ENCODE measurements around the gene AGFG2.
"Not testable (repeated sequence)": the region's sequence is repeated elsewhere in the genome, so short reads cannot be mapped to it uniquely, and the experiment has no call there.

Gene AGFG2

GRCh38 chr7:100493476-100494264 lies 45.3 kb upstream of the AGFG2 start:
- POLR2A ChIA-PET: no interaction called here
- H3K4me3 ChIP-seq (ENCODE audit: low read depth, low read length): no peak overlapping the region
- DNase-seq (ENCODE audit: low read depth, low spot score): no peak
- no peak for TF ChIP-seq CTCF (IDR thresholded peaks at IDR 0.05; ENCODE audit: insufficient read depth, low read length, missing control alignments)
- CTCF ChIA-PET: interaction anchor here (1.7 to 7.0 kb wide), 5 partner anchors 11 to 66 kb away, joined by 3 to 42 read pairs (median 8); partner anchors contain the start of genes NYAP1 and TSC22D4

- H3K4me3 ChIP-seq (ENCODE audit: low read depth, low read length): no peak overlapping the region
- DNase-seq (ENCODE audit: low read depth, low spot score): no peak
- POLR2A ChIA-PET: interaction anchor here (0.7 to 1.1 kb wide), 2 partner anchors 18 to 38 kb away, joined by 3 read pairs; partner anchors contain the start of gene TSC22D4
- CTCF ChIA-PET: interaction anchor here (0.7 to 3.1 kb wide), 6 partner anchors 12 to 85 kb away, joined by 3 to 27 read pairs (median 4); partner anchors contain the start of gene NYAP1
- TF ChIP-seq CTCF (IDR thresholded peaks at IDR 0.05; ENCODE audit: insufficient read depth, low read length, missing control alignments): no peak
These were observed 42.5 kb upstream of the AGFG2 start for GRCh38 chr7:100496509-100496908.

- DNase-seq (ENCODE audit: low read depth, low spot score); H3K4me3 ChIP-seq (ENCODE audit: low read depth, low read length); CTCF ChIA-PET: not testable (repeated sequence)
- POLR2A ChIA-PET: interaction anchor here (1.0 kb wide), 1 partner anchor 36 kb away, joined by 4 read pairs; no protein-coding TSS in a partner anchor
These were observed 38.3 kb upstream of the AGFG2 start for GRCh38 chr7:100500743-100501142.

- H3K4me3 ChIP-seq (ENCODE audit: low read depth, low read length); DNase-seq (ENCODE audit: low read depth, low spot score); POLR2A ChIA-PET: not testable (repeated sequence)
- CTCF ChIA-PET: interaction anchor here (1.2 to 3.2 kb wide), 3 partner anchors 21 to 60 kb away, joined by 4 to 19 read pairs (median 6); no protein-coding TSS in a partner anchor
These were observed 35.0 kb upstream of the AGFG2 start for GRCh38 chr7:100504031-100504430.

- H3K4me3 ChIP-seq (ENCODE audit: low read depth, low read length): no peak overlapping the region
- DNase-seq (ENCODE audit: low read depth, low spot score): no peak
- no peak for TF ChIP-seq CTCF (IDR thresholded peaks at IDR 0.05; ENCODE audit: insufficient read depth, low read length, missing control alignments)
- CTCF ChIA-PET: interaction anchor here (1.2 to 3.2 kb wide), 4 partner anchors 22 to 59 kb away, joined by 4 to 19 read pairs (median 6); no protein-coding TSS in a partner anchor
- POLR2A ChIA-PET: no interaction called here
These were observed 34.0 kb upstream of the AGFG2 start for GRCh38 chr7:100504887-100505611.

- H3K4me3 ChIP-seq (ENCODE audit: low read depth, low read length): no peak overlapping the region
- no peak for DNase-seq (ENCODE audit: low read depth, low spot score)
- ChIA-PET CTCF (interaction anchor here (1.3 to 3.2 kb wide), 3 partner anchors 24 to 58 kb away, joined by 5 to 19 read pairs (median 6); no protein-coding TSS in a partner anchor), POLR2A (no interaction called here)
- no peak for TF ChIP-seq CTCF (IDR thresholded peaks at IDR 0.05; ENCODE audit: insufficient read depth, low read length, missing control alignments)
These were observed 32.6 kb upstream of the AGFG2 start for GRCh38 chr7:100506356-100506923.
